ENCODE data around the gene BAG5.

BAG5 gene

DNA sequence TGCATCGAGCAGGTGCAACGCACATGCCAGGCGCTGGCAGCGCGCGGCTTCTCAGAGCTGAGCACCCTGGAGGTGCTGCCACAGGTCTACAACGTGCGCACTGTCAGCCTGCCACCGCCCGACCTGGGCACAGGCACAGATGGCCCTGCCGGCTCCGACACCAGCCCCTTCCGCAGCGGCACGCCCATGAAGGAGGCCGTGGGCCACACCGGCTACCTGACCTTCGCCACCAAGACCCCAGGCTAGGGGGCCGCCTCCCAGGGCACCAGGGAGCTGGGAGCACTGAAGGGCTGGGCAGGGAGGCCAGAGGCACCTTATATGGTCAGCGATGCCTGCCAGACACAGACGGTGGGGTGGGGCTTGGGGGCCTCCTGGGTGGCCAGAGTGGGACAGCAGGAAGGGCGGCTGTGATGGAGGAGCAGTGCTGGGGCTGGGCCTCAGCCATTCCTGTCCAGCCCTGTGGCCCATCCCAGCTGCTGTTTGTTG lies 27.8 kb downstream of the BAG5 start:
- H3K4me3 Mint-ChIP-seq, result no peak overlapping the region
- DNase-seq, result no peak
- TF ChIP-seq, protein P1, sequence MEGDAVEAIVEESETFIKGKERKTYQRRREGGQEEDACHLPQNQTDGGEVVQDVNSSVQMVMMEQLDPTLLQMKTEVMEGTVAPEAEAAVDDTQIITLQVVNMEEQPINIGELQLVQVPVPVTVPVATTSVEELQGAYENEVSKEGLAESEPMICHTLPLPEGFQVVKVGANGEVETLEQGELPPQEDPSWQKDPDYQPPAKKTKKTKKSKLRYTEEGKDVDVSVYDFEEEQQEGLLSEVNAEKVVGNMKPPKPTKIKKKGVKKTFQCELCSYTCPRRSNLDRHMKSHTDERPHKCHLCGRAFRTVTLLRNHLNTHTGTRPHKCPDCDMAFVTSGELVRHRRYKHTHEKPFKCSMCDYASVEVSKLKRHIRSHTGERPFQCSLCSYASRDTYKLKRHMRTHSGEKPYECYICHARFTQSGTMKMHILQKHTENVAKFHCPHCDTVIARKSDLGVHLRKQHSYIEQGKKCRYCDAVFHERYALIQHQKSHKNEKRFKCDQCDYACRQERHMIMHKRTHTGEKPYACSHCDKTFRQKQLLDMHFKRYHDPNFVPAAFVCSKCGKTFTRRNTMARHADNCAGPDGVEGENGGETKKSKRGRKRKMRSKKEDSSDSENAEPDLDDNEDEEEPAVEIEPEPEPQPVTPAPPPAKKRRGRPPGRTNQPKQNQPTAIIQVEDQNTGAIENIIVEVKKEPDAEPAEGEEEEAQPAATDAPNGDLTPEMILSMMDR (IDR thresholded peaks at IDR 0.05), result no peak
- H3K4me1 Mint-ChIP-seq, result peaks cover 10% of the 10 kb centered on the region
- H3K36me3 Mint-ChIP-seq (ENCODE audit: low read depth), result no peaks in the 10 kb centered on the region
- no peaks in the 10 kb centered on the region for H3K9me3 Mint-ChIP-seq
- no peak overlapping the region for H3K27ac Mint-ChIP-seq
- no peaks in the 10 kb centered on the region for H3K27me3 Mint-ChIP-seq (ENCODE audit: low read depth, poor library complexity)

DNA sequence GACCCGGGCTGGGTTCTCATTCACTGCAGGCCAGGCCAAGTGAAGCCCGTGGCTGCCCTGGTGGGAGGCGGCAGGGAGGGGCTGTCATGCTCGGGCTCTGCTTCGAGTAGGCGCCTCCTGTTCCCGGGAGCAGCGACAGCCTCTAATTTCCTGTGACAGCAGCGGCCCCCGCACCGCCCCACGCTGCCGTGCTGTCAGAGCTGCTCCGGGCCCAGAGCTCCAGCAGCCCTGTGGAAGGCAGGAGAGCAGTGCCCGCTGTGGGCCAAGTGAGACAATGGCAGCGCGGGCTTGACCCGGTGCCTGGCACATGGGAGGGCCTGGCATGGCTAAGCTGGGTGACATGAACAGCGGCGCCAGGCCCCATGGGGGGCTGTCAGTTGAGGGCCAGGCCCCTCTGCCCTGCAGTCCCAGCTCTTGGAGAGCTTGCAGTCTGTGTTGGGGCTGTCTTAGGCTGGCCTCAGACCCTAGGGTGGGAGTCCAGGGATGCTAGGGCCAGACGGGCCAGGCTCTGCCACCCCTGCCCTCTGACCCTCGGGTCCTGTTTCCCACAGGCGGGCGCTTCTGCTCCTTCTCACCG lies 28.4 kb downstream of the BAG5 start:
- TF ChIP-seq, protein P1 (IDR thresholded peaks at IDR 0.05), result no peak
- no peaks in the 10 kb centered on the region for H3K36me3 Mint-ChIP-seq (ENCODE audit: low read depth)
- H3K27me3 Mint-ChIP-seq (ENCODE audit: low read depth, poor library complexity), result no peaks in the 10 kb centered on the region

DNA sequence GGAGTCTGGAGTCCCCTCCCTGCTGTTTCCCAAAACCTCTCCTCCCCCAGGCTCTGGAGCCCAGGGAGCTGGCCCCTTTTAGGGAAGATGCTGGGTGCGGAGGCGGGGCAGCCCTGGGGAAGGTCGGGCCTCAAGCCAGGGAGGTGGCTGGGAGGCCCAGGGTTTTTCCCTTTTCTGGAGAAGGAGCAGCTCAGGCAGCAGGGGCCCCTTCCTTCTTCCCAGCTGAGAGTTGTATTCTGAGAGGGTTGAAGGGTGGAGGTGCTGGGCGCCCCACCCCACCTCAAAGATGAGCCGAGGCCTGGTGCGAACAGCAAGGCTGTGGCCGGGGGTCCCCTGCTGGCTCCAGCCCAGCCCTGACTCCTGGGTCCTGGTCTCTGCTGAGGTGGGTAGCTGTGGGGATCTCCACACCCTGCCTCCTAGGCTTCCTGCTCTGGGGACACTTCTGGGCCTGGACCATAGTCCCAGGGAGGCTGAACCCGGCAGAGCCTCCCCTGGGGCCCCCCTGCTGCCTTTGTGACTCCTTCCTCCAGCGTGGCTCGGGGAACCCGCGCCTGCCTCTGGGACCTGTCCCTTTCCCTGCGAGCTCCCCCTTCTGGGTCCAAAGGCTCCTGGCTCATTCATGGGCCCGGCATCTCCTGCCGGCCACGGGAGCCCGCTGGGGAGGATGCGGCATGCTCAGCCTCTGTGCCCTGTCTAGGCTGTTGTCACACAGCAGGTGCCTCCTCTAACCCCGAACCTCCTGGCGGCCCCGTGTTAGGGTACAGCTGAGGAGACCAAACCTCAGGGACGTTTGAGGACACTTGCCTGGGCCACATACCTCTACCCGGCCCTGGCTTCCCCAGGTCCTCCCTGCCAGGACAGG lies 29.1 kb downstream of the BAG5 start:
- H3K9me3 Mint-ChIP-seq, result no peaks in the 10 kb centered on the region
- TF ChIP-seq, protein P1 (IDR thresholded peaks at IDR 0.05), result no peak
- no peaks in the 10 kb centered on the region for H3K36me3 Mint-ChIP-seq (ENCODE audit: low read depth)
- no peak overlapping the region for H3K27ac Mint-ChIP-seq
- no peak for DNase-seq
- H3K4me1 Mint-ChIP-seq, result peaks cover 19% of the 10 kb centered on the region
- H3K4me3 Mint-ChIP-seq, result no peak overlapping the region
- no peaks in the 10 kb centered on the region for H3K27me3 Mint-ChIP-seq (ENCODE audit: low read depth, poor library complexity)

More for the DNA sequence above, 28.4 kb downstream of the BAG5 start:
- Mint-ChIP-seq H3K4me3 (no peak overlapping the region), H3K27ac (no peak overlapping the region), H3K9me3 (no peaks in the 10 kb centered on the region), H3K4me1 (peaks cover 13% of the 10 kb centered on the region)
- no peak for DNase-seq

DNA sequence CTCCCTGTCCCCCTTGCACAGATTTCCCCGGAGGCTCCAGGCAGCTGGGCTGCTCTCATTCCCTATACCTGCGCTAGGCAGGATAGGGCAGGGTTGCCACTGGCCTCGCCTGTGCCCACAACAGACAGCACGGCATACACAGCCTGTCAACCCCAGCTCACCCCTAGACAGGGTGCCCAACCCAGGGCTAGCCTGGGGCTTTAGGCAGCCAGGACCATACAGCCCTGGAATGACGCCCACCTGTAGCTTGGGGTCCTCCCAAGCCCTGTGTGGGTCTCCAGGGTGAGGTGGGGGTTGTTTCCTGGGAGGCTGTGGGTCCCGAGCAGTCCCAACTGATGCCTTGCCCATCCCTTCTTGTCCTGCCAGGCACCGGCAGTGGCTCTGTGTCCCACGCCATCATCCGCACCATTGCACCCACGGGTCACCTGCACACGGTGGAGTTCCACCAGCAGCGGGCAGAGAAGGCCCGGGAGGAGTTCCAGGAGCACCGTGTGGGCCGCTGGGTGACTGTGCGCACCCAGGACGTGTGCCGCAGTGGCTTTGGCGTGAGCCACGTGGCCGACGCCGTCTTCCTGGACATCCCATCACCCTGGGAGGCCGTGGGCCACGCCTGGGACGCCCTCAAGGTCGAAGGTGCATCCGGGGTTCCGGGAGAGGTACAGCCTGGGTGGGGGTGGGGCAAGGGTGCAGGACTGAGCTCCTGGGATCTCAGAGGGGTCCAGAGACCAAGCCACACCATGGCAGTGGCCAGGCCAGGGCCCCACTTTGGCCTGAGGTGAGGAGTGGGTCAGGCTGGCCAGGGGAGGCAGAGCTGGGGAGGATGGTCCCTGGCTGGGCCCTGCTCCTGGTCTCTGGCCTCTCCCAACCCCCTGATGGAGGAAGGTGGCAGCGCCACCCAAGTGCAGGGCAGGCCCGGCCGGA lies 30.0 kb downstream of the BAG5 start:
- Mint-ChIP-seq H3K27me3 (ENCODE audit: low read depth, poor library complexity) (no peaks in the 10 kb centered on the region), H3K36me3 (ENCODE audit: low read depth) (no peaks in the 10 kb centered on the region), H3K9me3 (no peaks in the 10 kb centered on the region), H3K4me3 (no peak overlapping the region), H3K4me1 (peaks cover 28% of the 10 kb centered on the region), H3K27ac (no peak overlapping the region)
- TF ChIP-seq, protein P1 (IDR thresholded peaks at IDR 0.05), result no peak
- no peak for DNase-seq

DNA sequence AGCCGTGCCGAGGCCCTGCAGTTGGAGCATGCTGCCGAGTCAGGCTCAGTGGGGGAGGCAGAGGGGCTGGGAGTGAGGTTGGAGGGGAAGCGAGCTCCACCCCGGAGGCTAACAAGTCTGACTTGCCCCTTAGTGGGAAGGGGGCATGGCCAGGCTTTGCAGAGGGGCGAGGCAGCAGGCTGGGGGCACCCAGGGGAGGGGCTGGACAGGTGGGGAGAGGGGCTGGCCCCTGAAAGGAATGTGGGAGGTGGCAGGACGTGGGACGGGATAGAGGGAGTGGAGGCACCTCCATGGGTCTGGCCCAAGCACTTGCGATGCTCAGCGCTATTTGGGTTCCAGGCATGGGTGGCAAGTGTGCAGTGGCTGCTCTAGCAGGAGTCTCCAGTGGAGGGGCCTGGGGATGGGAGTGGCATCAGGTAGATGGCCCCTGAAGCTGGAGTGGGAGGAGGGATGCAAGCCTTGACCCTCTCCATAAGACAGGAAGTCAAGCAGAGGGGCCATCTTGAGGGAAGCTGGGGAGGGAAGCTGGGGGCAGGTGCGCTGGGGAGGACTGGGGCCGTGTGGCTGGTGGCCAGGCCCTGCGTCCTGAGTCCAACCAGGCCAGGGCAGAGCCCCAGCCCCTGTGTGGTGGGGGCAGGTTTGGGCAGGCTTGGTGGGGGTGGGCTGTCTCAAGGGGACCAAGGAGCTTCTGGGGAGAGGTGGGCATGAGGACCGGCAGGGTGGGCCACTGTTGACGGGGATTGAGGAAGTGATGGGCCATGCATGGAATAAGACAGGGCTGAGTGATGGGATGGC lies 30.8 kb downstream of the BAG5 start:
- Mint-ChIP-seq H3K9me3 (no peaks in the 10 kb centered on the region), H3K27me3 (ENCODE audit: low read depth, poor library complexity) (no peaks in the 10 kb centered on the region), H3K4me1 (peaks cover 36% of the 10 kb centered on the region), H3K36me3 (ENCODE audit: low read depth) (no peaks in the 10 kb centered on the region), H3K27ac (no peak overlapping the region), H3K4me3 (no peak overlapping the region)
- TF ChIP-seq, protein P1 (IDR thresholded peaks at IDR 0.05), result no peak
- DNase-seq, result no peak
